ENCODE measurements around the gene RAD21L1. TPM values are rescaled to one million over a fixed set of nuclear protein-coding genes. Genes with fewer than 3 reads are reported as not detected.

RAD21L1 gene
- total and polyA plus RNA-seq, 10 donors: not detected

DNA sequence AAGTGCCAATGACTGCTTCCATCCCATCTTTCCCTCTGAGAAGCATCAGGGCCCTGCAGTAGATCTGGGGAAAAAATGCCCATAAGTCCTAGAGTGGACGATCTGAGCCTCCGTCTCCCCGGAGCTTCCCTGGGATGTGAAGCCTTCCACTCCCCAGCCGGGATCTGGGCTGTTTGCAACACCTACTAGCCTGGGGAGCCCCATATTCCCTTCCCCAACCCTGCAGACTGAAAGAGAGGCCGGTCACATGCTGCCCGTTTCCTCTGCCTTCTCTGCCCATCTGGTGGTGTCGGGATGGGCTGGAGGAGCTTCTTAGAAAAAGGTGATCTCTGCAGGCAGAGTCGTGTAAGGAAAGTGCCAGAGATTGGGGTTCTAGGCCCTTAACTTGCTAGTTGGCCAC is 41.3 kb downstream of the RAD21L1 start:
- TF ChIP-seq, protein P1, sequence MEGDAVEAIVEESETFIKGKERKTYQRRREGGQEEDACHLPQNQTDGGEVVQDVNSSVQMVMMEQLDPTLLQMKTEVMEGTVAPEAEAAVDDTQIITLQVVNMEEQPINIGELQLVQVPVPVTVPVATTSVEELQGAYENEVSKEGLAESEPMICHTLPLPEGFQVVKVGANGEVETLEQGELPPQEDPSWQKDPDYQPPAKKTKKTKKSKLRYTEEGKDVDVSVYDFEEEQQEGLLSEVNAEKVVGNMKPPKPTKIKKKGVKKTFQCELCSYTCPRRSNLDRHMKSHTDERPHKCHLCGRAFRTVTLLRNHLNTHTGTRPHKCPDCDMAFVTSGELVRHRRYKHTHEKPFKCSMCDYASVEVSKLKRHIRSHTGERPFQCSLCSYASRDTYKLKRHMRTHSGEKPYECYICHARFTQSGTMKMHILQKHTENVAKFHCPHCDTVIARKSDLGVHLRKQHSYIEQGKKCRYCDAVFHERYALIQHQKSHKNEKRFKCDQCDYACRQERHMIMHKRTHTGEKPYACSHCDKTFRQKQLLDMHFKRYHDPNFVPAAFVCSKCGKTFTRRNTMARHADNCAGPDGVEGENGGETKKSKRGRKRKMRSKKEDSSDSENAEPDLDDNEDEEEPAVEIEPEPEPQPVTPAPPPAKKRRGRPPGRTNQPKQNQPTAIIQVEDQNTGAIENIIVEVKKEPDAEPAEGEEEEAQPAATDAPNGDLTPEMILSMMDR (IDR thresholded peaks at IDR 0.05 in 8 of 11, conservative IDR thresholded peaks at IDR 0.05 in 3 of 11): no peak
- TF ChIP-seq POLR2AphosphoS5 (IDR thresholded peaks at IDR 0.05): no peak
- TF ChIP-seq POLR2A (IDR thresholded peaks at IDR 0.05): no peak
- Histone ChIP-seq H3K9me3 (peaks cover 0 to 7% (median 0%) of the 10 kb centered on the region in 8 donors), H3K27ac (no peak overlapping the region), H3K4me1 (peaks cover 0 to 27% (median 18%) of the 10 kb centered on the region in 6 donors), H3K36me3 (no peaks in the 10 kb centered on the region), H3K4me3 (peak overlapping the region in 3 of 8 donors; percentile 66 to 93 (median 71)), H3K27me3 (replicated peaks in 1 of 7) (peaks cover 0 to 18% (median 0%) of the 10 kb centered on the region in 7 donors)
- WGBS, 5 donors: 82 to 92% (median 90%) methylated on average over 8 of the region's 8 CpGs
- DNase-seq: no peak
- intact Hi-C loops (cut with DNase I; ENCODE audit: low total_unique reads): no loop called here

DNA sequence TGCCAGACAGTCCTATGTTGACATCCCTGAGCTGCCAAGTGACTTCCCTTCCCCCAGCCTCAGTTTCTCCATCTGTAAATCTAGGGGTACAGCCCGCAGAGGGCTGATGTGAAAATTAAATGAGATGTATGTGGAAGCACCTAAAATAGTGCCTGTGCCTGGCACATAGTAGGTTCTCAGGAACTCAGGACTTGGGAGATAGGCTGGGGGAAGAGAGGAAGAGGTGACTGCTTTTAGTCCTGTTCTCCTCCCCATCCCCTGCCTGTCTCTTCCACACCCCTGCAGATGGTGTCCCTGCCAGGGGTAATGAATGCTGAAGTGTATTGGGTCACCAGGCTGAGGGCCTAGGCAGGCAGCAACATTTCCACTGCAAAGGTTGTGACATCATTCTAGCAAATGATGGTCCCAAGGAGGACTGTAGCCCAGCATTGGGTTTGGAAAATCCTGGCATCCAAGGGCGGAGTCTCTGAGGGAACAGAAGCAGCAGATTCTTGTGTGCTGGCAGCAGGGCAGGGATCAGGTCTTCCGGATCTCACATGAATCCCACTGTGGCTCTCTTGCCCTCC is 42.0 kb downstream of the RAD21L1 start:
- Histone ChIP-seq H3K27me3 (replicated peaks in 1 of 7) (peaks cover 0 to 16% (median 0%) of the 10 kb centered on the region in 7 donors), H3K4me3 (no peak overlapping the region), H3K36me3 (no peaks in the 10 kb centered on the region), H3K4me1 (peaks cover 0 to 27% (median 18%) of the 10 kb centered on the region in 6 donors), H3K27ac (no peak overlapping the region), H3K9me3 (no peaks in the 10 kb centered on the region)
- intact Hi-C loops (cut with DNase I; ENCODE audit: low total_unique reads): no loop called here
- 90 to 98% (median 96%) methylated on average over 3 of the region's 3 CpGs for WGBS, 5 donors
- DNase-seq: no peak
- TF ChIP-seq POLR2A (IDR thresholded peaks at IDR 0.05) (no peak), POLR2AphosphoS5 (IDR thresholded peaks at IDR 0.05) (no peak)
- TF ChIP-seq, protein P1 (IDR thresholded peaks at IDR 0.05 in 8 of 11, conservative IDR thresholded peaks at IDR 0.05 in 3 of 11): no peak

DNA sequence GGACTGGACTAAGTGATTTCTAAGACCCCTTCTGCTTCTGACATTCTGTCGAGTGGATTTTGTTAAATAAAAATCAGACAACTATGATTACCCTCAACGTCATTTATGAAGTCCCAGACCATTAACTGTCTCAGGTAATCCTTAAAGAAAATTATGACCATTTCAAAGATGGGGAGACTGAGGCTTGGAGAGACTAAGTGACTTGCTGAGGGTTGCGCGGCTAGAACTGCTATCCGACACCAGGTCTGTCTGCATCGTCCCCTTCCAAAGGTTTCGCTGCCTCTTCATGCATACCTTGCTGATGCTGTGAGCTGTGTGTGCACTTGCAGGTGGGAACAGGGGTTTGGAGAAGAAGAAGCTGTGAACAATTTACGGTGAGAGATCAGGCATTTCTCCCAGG is 43.4 kb downstream of the RAD21L1 start:
- intact Hi-C loops (cut with DNase I; ENCODE audit: low total_unique reads): no loop called here
- no peak for TF ChIP-seq POLR2AphosphoS5 (IDR thresholded peaks at IDR 0.05)
- TF ChIP-seq, protein P1 (IDR thresholded peaks at IDR 0.05 in 8 of 11, conservative IDR thresholded peaks at IDR 0.05 in 3 of 11): no peak
- no peak for TF ChIP-seq POLR2A (IDR thresholded peaks at IDR 0.05)
- no peaks in the 10 kb centered on the region for H3K9me3 ChIP-seq
- peaks cover 0 to 16% (median 0%) of the 10 kb centered on the region in 7 donors for H3K27me3 ChIP-seq (replicated peaks in 1 of 7)
- no peaks in the 10 kb centered on the region for H3K36me3 ChIP-seq
- no peak overlapping the region for H3K4me3 ChIP-seq
- WGBS, 5 donors: 86 to 96% (median 93%) methylated on average over 8 of the region's 8 CpGs
- no peak for DNase-seq
- H3K4me1 ChIP-seq: peaks cover 0 to 27% (median 18%) of the 10 kb centered on the region in 6 donors
- H3K27ac ChIP-seq: no peak overlapping the region

DNA sequence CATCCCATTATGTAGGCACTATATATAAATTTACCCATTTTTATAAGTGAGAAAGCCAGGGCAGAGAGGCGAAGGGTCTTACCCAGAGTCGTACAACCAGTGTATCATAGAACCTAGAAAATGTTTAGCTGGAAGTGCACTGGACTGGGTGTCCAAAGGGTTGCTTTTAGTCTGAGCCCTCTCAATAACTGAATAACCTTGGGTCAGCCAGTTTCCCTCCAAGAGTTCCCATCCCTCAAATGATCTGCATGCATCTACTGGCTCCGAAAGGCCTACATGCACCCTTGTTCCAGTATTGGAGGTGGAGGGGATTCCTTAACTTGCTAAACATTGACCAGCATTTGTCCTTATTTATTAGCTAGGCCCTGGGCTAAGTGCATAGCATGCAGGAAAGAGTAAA is 44.0 kb downstream of the RAD21L1 start:
- DNase-seq: no peak
- Histone ChIP-seq H3K27me3 (replicated peaks in 1 of 7) (peaks cover 0 to 16% (median 0%) of the 10 kb centered on the region in 7 donors), H3K36me3 (no peaks in the 10 kb centered on the region), H3K4me1 (peaks cover 0 to 27% (median 18%) of the 10 kb centered on the region in 6 donors), H3K4me3 (no peak overlapping the region), H3K9me3 (no peaks in the 10 kb centered on the region), H3K27ac (no peak overlapping the region)
- 90 to 100% (median 95%) methylated on average over 3 of the region's 3 CpGs for WGBS, 5 donors
- TF ChIP-seq, protein P1 (IDR thresholded peaks at IDR 0.05 in 8 of 11, conservative IDR thresholded peaks at IDR 0.05 in 3 of 11): no peak
- TF ChIP-seq POLR2A (IDR thresholded peaks at IDR 0.05) (no peak), POLR2AphosphoS5 (IDR thresholded peaks at IDR 0.05) (no peak)
- intact Hi-C loops (cut with DNase I; ENCODE audit: low total_unique reads): no loop called here

Measured in spleen (tissue), 11 donors.